ENCODE data around the gene RPL22. TPM values are rescaled to one million over a fixed set of nuclear protein-coding genes. Genes with fewer than 3 reads are reported as not detected.

RPL22 gene
- total and polyA plus RNA-seq, 2 of the 13 experiments (the other 11 are each of a cell fraction or from before 2014, with no cell fraction given): 214 to 545 TPM

- TF ChIP-seq ZGPAT (CRISPR knock-in tag; IDR thresholded peaks at IDR 0.05) (no peak), CREB1 (IDR thresholded peaks at IDR 0.05) (no peak), CREB1 (CRISPR knock-in tag; IDR thresholded peaks at IDR 0.05) (no peak), SOX13 (IDR thresholded peaks at IDR 0.05) (no peak), SOX13 (CRISPR knock-in tag; conservative IDR thresholded peaks at IDR 0.05 in 1 of 2, IDR thresholded peaks at IDR 0.05 in 1 of 2) (0 out of 4 replicates have a peak, but pooled peaks of 1 of the 2 experiments have one; percentile 32), TFDP1 (CRISPR knock-in tag; IDR thresholded peaks at IDR 0.05; ENCODE audit: borderline replicate concordance) (no peak), MLX (CRISPR knock-in tag; IDR thresholded peaks at IDR 0.05) (no peak), SP2 (CRISPR knock-in tag; IDR thresholded peaks at IDR 0.05) (no peak), MIER2 (CRISPR knock-in tag; IDR thresholded peaks at IDR 0.05) (no peak), DPF2 (CRISPR knock-in tag; IDR thresholded peaks at IDR 0.05; ENCODE audit: borderline replicate concordance, low read depth) (no peak), ZNF597 (CRISPR knock-in tag; IDR thresholded peaks at IDR 0.05) (no peak), RNF2 (conservative IDR thresholded peaks at IDR 0.05; ENCODE audit: low read depth) (no peak), ZNF451 (CRISPR knock-in tag; IDR thresholded peaks at IDR 0.05) (no peak), PATZ1 (CRISPR knock-in tag; IDR thresholded peaks at IDR 0.05) (0 out of 2 replicates have a peak, but pooled peaks have one; percentile 6), ZNF432 (CRISPR knock-in tag; IDR thresholded peaks at IDR 0.05; ENCODE audit: borderline replicate concordance) (no peak), YEATS4 (CRISPR knock-in tag; IDR thresholded peaks at IDR 0.05; ENCODE audit: borderline replicate concordance) (no peak)
Measured at GRCh38 chr1:6241887-6242740, 42.7 kb upstream of the RPL22 start (continued).
